ENCODE results near the gene RETREG2.

Gene RETREG2

DNA sequence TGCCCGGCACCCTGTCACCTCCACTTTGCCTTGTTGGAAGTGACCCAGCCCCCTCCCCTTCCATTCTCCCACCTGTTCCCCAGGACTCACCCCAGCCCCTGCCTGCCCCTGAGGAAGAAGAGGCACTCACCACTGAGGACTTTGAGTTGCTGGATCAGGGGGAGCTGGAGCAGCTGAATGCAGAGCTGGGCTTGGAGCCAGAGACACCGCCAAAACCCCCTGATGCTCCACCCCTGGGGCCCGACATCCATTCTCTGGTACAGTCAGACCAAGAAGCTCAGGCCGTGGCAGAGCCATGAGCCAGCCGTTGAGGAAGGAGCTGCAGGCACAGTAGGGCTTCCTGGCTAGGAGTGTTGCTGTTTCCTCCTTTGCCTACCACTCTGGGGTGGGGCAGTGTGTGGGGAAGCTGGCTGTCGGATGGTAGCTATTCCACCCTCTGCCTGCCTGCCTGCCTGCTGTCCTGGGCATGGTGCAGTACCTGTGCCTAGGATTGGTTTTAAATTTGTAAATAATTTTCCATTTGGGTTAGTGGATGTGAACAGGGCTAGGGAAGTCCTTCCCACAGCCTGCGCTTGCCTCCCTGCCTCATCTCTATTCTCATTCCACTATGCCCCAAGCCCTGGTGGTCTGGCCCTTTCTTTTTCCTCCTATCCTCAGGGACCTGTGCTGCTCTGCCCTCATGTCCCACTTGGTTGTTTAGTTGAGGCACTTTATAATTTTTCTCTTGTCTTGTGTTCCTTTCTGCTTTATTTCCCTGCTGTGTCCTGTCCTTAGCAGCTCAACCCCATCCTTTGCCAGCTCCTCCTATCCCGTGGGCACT, 4.5 kb downstream of the RETREG2 start:
- no peak for DNase-seq
- Histone ChIP-seq H3K79me2 (ENCODE audit: low read length) (peaks cover 24% of the 10 kb centered on the region), H3K4me1 (ENCODE audit: low read length) (peaks cover 7% of the 10 kb centered on the region; the same call in 1 of the 2 replicates), H3K9ac (ENCODE audit: low read length) (no peak overlapping the region), H4K20me1 (ENCODE audit: insufficient read depth, low read length) (no peaks in the 10 kb centered on the region), H3K9me2 (replicated peaks; ENCODE audit: insufficient read depth, low read length) (no peaks in the 10 kb centered on the region), H3K4me2 (ENCODE audit: low read depth, low read length) (no peak overlapping the region), H3K4me3 (ENCODE audit: low read length) (no peak overlapping the region), H3K36me3 (replicated peaks; ENCODE audit: insufficient read depth, low read length) (peaks cover 4% of the 10 kb centered on the region; the same call in 1 of the 2 replicates), H3K9me3 (replicated peaks; ENCODE audit: insufficient read depth, low read length) (no peaks in the 10 kb centered on the region), H3F3A (ENCODE audit: insufficient read depth, low read length) (peaks cover 4% of the 10 kb centered on the region), H3K27ac (ENCODE audit: low read length) (no peak overlapping the region), H3K27me3 (replicated peaks; ENCODE audit: insufficient read depth, low read length) (no peaks in the 10 kb centered on the region), H2AFZ (ENCODE audit: low read length) (no peak overlapping the region)
- TF ChIP-seq EZH2phosphoT487 (IDR thresholded peaks at IDR 0.05; ENCODE audit: low read length), result no peak
- TF ChIP-seq, protein P1, sequence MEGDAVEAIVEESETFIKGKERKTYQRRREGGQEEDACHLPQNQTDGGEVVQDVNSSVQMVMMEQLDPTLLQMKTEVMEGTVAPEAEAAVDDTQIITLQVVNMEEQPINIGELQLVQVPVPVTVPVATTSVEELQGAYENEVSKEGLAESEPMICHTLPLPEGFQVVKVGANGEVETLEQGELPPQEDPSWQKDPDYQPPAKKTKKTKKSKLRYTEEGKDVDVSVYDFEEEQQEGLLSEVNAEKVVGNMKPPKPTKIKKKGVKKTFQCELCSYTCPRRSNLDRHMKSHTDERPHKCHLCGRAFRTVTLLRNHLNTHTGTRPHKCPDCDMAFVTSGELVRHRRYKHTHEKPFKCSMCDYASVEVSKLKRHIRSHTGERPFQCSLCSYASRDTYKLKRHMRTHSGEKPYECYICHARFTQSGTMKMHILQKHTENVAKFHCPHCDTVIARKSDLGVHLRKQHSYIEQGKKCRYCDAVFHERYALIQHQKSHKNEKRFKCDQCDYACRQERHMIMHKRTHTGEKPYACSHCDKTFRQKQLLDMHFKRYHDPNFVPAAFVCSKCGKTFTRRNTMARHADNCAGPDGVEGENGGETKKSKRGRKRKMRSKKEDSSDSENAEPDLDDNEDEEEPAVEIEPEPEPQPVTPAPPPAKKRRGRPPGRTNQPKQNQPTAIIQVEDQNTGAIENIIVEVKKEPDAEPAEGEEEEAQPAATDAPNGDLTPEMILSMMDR (IDR thresholded peaks at IDR 0.05; ENCODE audit: low read length), result no peak
- no peak for TF ChIP-seq EZH2 (optimal IDR thresholded peaks at IDR 0.05; ENCODE audit: low read depth, low read length)

DNA sequence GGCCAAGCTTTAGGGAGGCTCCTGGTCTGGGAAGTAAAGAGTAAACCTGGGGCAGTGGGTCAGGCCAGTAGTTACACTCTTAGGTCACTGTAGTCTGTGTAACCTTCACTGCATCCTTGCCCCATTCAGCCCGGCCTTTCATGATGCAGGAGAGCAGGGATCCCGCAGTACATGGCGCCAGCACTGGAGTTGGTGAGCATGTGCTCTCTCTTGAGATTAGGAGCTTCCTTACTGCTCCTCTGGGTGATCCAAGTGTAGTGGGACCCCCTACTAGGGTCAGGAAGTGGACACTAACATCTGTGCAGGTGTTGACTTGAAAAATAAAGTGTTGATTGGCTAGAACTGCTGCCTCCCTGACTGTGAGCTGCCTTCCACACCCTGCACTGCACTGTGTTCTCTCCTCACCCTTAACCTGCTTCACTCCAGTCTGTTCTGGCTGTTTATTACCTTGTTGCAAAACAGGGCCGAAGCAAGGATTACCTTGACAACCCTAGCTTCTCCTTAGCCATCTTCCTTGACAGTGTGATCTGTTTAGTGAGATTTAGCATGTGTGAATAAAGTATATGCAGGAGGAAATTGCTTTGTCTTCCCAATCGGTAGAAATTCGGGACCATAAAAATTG, 5.2 kb downstream of the RETREG2 start:
- H3K36me3 ChIP-seq (replicated peaks; ENCODE audit: insufficient read depth, low read length), result peaks cover 4% of the 10 kb centered on the region; the same call in 1 of the 2 replicates
- H3K27me3 ChIP-seq (replicated peaks; ENCODE audit: insufficient read depth, low read length), result no peaks in the 10 kb centered on the region
- H3K4me3 ChIP-seq (ENCODE audit: low read length), result no peak overlapping the region
- H3K4me2 ChIP-seq (ENCODE audit: low read depth, low read length), result no peak overlapping the region
- no peak overlapping the region for H2AFZ ChIP-seq (ENCODE audit: low read length)
- peaks cover 7% of the 10 kb centered on the region; the same call in 1 of the 2 replicates for H3K4me1 ChIP-seq (ENCODE audit: low read length)
- no peaks in the 10 kb centered on the region for H3K9me2 ChIP-seq (replicated peaks; ENCODE audit: insufficient read depth, low read length)
- no peak overlapping the region for H3K27ac ChIP-seq (ENCODE audit: low read length)
- peaks cover 24% of the 10 kb centered on the region for H3K79me2 ChIP-seq (ENCODE audit: low read length)
- no peak for DNase-seq
- TF ChIP-seq EZH2 (optimal IDR thresholded peaks at IDR 0.05; ENCODE audit: low read depth, low read length) (no peak), EZH2phosphoT487 (IDR thresholded peaks at IDR 0.05; ENCODE audit: low read length) (no peak)
- TF ChIP-seq, protein P1 (IDR thresholded peaks at IDR 0.05; ENCODE audit: low read length), result no peak
- H3K9ac ChIP-seq (ENCODE audit: low read length), result no peak overlapping the region
- no peaks in the 10 kb centered on the region for H4K20me1 ChIP-seq (ENCODE audit: insufficient read depth, low read length)
- no peaks in the 10 kb centered on the region for H3F3A ChIP-seq (ENCODE audit: insufficient read depth, low read length)
- H3K9me3 ChIP-seq (replicated peaks; ENCODE audit: insufficient read depth, low read length), result no peaks in the 10 kb centered on the region

DNA sequence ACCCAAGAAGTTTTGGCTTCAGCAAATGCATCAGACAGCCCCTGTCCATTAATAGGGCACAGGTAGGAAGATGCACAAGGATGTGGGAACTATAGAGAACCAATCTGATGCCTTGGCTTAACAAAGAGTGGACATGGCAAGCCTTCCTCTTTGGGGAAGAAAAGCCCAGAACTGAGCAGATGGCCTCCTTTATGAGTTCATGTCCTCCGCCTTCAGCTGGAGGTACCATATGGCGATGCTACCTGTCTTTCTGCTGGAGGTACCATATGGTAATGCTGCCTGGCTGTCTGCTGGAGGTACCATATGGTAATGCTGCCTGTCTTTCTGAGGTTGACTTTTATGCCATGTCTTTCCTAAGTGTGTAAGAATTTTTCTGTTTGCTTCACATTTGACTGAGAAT, 6.0 kb downstream of the RETREG2 start:
- Histone ChIP-seq H4K20me1 (ENCODE audit: insufficient read depth, low read length) (no peaks in the 10 kb centered on the region), H3K79me2 (ENCODE audit: low read length) (peaks cover 16% of the 10 kb centered on the region), H3K27ac (ENCODE audit: low read length) (no peak overlapping the region), H3K9ac (ENCODE audit: low read length) (no peak overlapping the region), H3K4me1 (ENCODE audit: low read length) (peaks cover 3% of the 10 kb centered on the region; the same call in 1 of the 2 replicates), H3K36me3 (replicated peaks; ENCODE audit: insufficient read depth, low read length) (peaks cover 4% of the 10 kb centered on the region; the same call in 1 of the 2 replicates), H3F3A (ENCODE audit: insufficient read depth, low read length) (no peaks in the 10 kb centered on the region), H3K9me3 (replicated peaks; ENCODE audit: insufficient read depth, low read length) (no peaks in the 10 kb centered on the region), H2AFZ (ENCODE audit: low read length) (no peak overlapping the region), H3K9me2 (replicated peaks; ENCODE audit: insufficient read depth, low read length) (no peaks in the 10 kb centered on the region), H3K4me3 (ENCODE audit: low read length) (no peak overlapping the region), H3K4me2 (ENCODE audit: low read depth, low read length) (no peak overlapping the region), H3K27me3 (replicated peaks; ENCODE audit: insufficient read depth, low read length) (no peaks in the 10 kb centered on the region)
- no peak for DNase-seq
- TF ChIP-seq, protein P1 (IDR thresholded peaks at IDR 0.05; ENCODE audit: low read length), result no peak
- TF ChIP-seq EZH2 (optimal IDR thresholded peaks at IDR 0.05; ENCODE audit: low read depth, low read length) (no peak), EZH2phosphoT487 (IDR thresholded peaks at IDR 0.05; ENCODE audit: low read length) (no peak)

Data from MM.1S (cell line).